ENCODE data around the gene FBXL16. TPM values are rescaled to one million over a fixed set of nuclear protein-coding genes. Genes with fewer than 3 reads are reported as not detected.
A peak's percentile ranks its signal among the peaks of the same experiment; 100 is the strongest.

Gene FBXL16
- total and polyA plus RNA-seq, 2 of the 13 experiments (the other 11 are each of a cell fraction or from before 2014, with no cell fraction given): 0.22 to 2.0 TPM

- CTCF ChIA-PET (ENCODE audit: low intra/inter-chr PET ratio, low total read pairs): no interaction called here
- Histone ChIP-seq H3K4me1 (ENCODE audit: insufficient read depth, low read length) (peaks cover 38% of the 10 kb centered on the region), H3K4me3 (replicated peaks in 1 of 3; ENCODE audit: insufficient read depth in 1 of 3, low read depth in 2 of 3, low read length in 3 of 3) (peak overlapping the region; percentile 77 to 95 (median 85)), H3K4me2 (ENCODE audit: low read depth, low read length) (peak overlapping the region; percentile 100), H3K36me3 (replicated peaks in 1 of 2; ENCODE audit: control insufficient read depth in 1 of 2, insufficient read depth in 2 of 2, low read length in 2 of 2) (no peaks in the 10 kb centered on the region), H3K27me3 (ENCODE audit: control insufficient read depth in 1 of 2, insufficient read depth in 2 of 2, low read length in 2 of 2) (no peaks in the 10 kb centered on the region), H3K9ac (ENCODE audit: insufficient read depth, low read depth, low read length) (peak overlapping the region; percentile 88), H3K79me2 (ENCODE audit: insufficient read depth, low read length) (peaks cover 3% of the 10 kb centered on the region), H3K27ac (ENCODE audit: extremely low read length, insufficient read depth, low read length) (peak overlapping the region; percentile 88), H4K20me1 (ENCODE audit: insufficient read depth, low read length) (peaks cover 5% of the 10 kb centered on the region), H3K9me3 (ENCODE audit: low read length) (no peaks in the 10 kb centered on the region), H2AFZ (ENCODE audit: low read length) (no peak overlapping the region)
- 0% methylated on average over 4 of the region's 38 CpGs for WGBS (ENCODE audit: low lambda C conversion rate)
- no peak for FAIRE-seq
- in situ Hi-C loops (cut with HindIII; ENCODE audit: extremely low pct_ligation_motif_present, low pct_unique_long_range_greater_than_20kb): no loop called here
- BruUV-seq (replicated peaks): no TSS peak
- no peak for DNase-seq (ENCODE audit: low spot score)
- POLR2A ChIA-PET: interaction anchor here (0.9 to 2.5 kb wide), 15 partner anchors 8 to 184 kb away, joined by 3 to 22 read pairs (median 7); partner anchors contain the start of genes CHTF18, CIAO3, MSLN and RHBDL1
- intact Hi-C loops (cut with micrococcal nuclease; ENCODE audit: unreplicated experiment): no loop called here
- ATAC-seq: peak; percentile 8
- TF ChIP-seq MED1 (CRISPR knock-in tag; IDR thresholded peaks at IDR 0.05) (no peak), TCF12 (IDR thresholded peaks at IDR 0.05) (no peak), TCF12 (CRISPR knock-in tag; IDR thresholded peaks at IDR 0.05) (0 out of 2 replicates have a peak, but pooled peaks have one; percentile 13), ZNF33A (CRISPR knock-in tag; IDR thresholded peaks at IDR 0.05; ENCODE audit: borderline replicate concordance) (peak; percentile 36; the same call in 1 of the 2 replicates), ZMAT5 (CRISPR knock-in tag; IDR thresholded peaks at IDR 0.05; ENCODE audit: borderline replicate concordance, low read depth) (no peak), HMGXB4 (CRISPR knock-in tag; IDR thresholded peaks at IDR 0.05; ENCODE audit: borderline replicate concordance in 1 of 2, low read depth in 1 of 2) (peak in 1 of 2 experiments; percentile 49; a peak in 1 of 4 replicates), TERF1 (CRISPR knock-in tag; IDR thresholded peaks at IDR 0.05) (0 out of 2 replicates have a peak, but pooled peaks have one; percentile 40), SMAD1 (CRISPR knock-in tag; IDR thresholded peaks at IDR 0.05; ENCODE audit: borderline replicate concordance, low read depth) (no peak), ZMYM4 (CRISPR knock-in tag; IDR thresholded peaks at IDR 0.05) (peak; percentile 48; the same call in 1 of the 2 replicates), SIX1 (CRISPR knock-in tag; IDR thresholded peaks at IDR 0.05; ENCODE audit: borderline replicate concordance) (no peak), ZNF143 (CRISPR knock-in tag; IDR thresholded peaks at IDR 0.05) (no peak), ISX (CRISPR knock-in tag; conservative IDR thresholded peaks at IDR 0.05) (no peak), ZNF253 (CRISPR knock-in tag; IDR thresholded peaks at IDR 0.05; ENCODE audit: borderline replicate concordance) (0 out of 2 replicates have a peak, but pooled peaks have one; percentile 53), CEBPG (CRISPR knock-in tag; IDR thresholded peaks at IDR 0.05) (no peak), U2AF2 (IDR thresholded peaks at IDR 0.05; ENCODE audit: low read depth, low read length) (0 out of 2 replicates have a peak, but pooled peaks have one; percentile 41), PREB (CRISPR knock-in tag; IDR thresholded peaks at IDR 0.05) (no peak; the same call in 1 of the 2 replicates), ZNF780A (CRISPR knock-in tag; IDR thresholded peaks at IDR 0.05) (peak; percentile 59; the same call in 1 of the 2 replicates), SP140L (CRISPR knock-in tag; IDR thresholded peaks at IDR 0.05; ENCODE audit: borderline replicate concordance) (no peak)
These were observed 14.9 kb upstream of the FBXL16 start for GRCh38 chr16:720447-720989.
